Pancreas (tissue), 10 donors: ENCODE results near the gene AMIGO2. TPM values are rescaled to one million over a fixed set of nuclear protein-coding genes. Genes with fewer than 3 reads are reported as not detected.

Source experiments
- ATAC-seq, 4 donors: fragments of 200-7000 bp; cut with Tn5 transposase; one replicate each; pipeline versions ENCODE4 v1.8.0 to v1.9.1; 2020; ENCODE audit warnings: mild to moderate bottlenecking in 4 of 4, moderate library complexity in 4 of 4
- DNase-seq, 6 donors: peaks; one replicate each; pipeline ENCODE4 v3.0.0-alpha.2; 2020
- FAIRE-seq: peaks from 2 replicates; lab custom pipeline; 2012; peaks lifted over from hg19 to GRCh38; lab: Jason Lieb, UNC
- H3K27ac ChIP-seq, 4 donors: fragments of 200-600 bp; sonication (generic); 1 replicate in 3 of 4; 2 replicates in 1 of 4; pipeline versions ENCODE4 v1.5.0 to v1.8.0; 2020
- H3K27me3 ChIP-seq, 4 donors: fragments of 200-600 bp; one replicate each; pipeline ENCODE4 v1.8.0; 2021
- H3K36me3 ChIP-seq, 3 donors: fragments of 200-600 bp; sonication (generic) in 1 of 3; one replicate each; pipeline versions ENCODE4 v1.5.0 to v1.8.0; 2020 to 2021
- H3K4me1 ChIP-seq, 3 donors: fragments of 200-600 bp; one replicate each; pipeline ENCODE4 v1.8.0; 2021
- H3K4me3 ChIP-seq, 4 donors: fragments of 200-600 bp; sonication (generic) in 2 of 4; one replicate each; pipeline versions ENCODE4 v1.5.0 to v1.8.0; 2020 to 2021
- H3K9me3 ChIP-seq, 4 donors: fragments of 200-600 bp; one replicate each; pipeline ENCODE4 v1.8.0; 2021
- WGBS, 2 donors: extraction: QIAGEN DNeasy Blood & Tissue Kit; methylation state at CpG; one replicate each; pipeline ENCODE4 v1.1.7; 2013; 5-methylcytosine and 5-hydroxymethylcytosine counted together
- intact Hi-C, 3 donors: fragments of 100-400 bp; cut with DNase I; formaldehyde crosslinking; loops; one replicate each; pipeline versions ENCODE4 v1.11.1 to v1.14.2; 2022
- polyA plus RNA-seq, 2 donors: library from polyadenylated mRNA; stranded (reverse); fragments of 200-250 nt; gene quantifications; one replicate each; pipeline ENCODE4 v1.2.3, GENCODE V29; 2013
- total RNA-seq, 6 donors: library from RNA; stranded (reverse); fragmentation: NEBNext Ultra II Directional in 4 of 6; extraction: Animal tissue kit (Norgen Biotek cat#: 25700) in 4 of 6; gene quantifications; one replicate each; pipeline versions ENCODE4 v1.2.1 to v1.2.4, GENCODE V29; 2021 to 2023
- TF ChIP-seq, protein P1 (sequence below), 4 donors: fragments of 200-600 bp; sonication (generic) in 3 of 4; IDR thresholded peaks; one replicate each; pipeline versions ENCODE4 v1.5.0 to v1.8.0; 2021; ENCODE audit warnings: antibody characterized with exemption in 4 of 4
- donor health status: healthy with polysubstance abuse.
- donor health status: DM: no; HTN: no; CAD: no; lungs with moderate emphysema.
- donor health status: DM: no; HTN: no; CAD: no.
- donor health status: control.
- donor health status: control.
- donor health status: Bipolar disorder and iron deficiency.
- donor health status: DM: yes; HTN: yes; CAD: no.
- donor health status: DM: no; HTN: no; CAD: no.
- donor health status: DM: no; HTN: no; CAD: no.
- donor health status: DM: yes; HTN: yes; CAD: no.

AMIGO2 gene
- total and polyA plus RNA-seq, 8 donors, result 1.3 to 7.5 (median 2.2) TPM

DNA sequence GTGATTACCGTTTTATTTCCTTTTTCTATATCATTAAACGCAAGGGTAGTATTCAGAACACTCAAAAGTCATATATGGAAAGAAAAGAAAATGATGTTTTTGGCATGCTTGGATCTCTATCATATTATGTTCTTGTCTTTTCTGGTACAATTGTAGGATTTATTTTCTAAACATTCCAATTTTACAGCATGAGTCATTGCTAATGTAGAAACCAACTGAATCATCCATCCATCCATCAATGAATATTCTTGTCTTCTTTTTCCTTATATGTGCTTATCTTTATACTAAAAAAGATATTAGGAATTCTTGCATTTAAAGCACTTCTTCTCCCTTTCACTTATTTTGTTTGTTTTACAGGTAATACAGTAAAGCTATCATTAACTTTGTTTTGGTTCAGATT, 20.4 kb upstream of the AMIGO2 start:
- Histone ChIP-seq H3K27ac (no peak overlapping the region), H3K9me3 (no peaks in the 10 kb centered on the region), H3K36me3 (no peaks in the 10 kb centered on the region), H3K4me3 (no peak overlapping the region), H3K27me3 (no peaks in the 10 kb centered on the region), H3K4me1 (peaks cover 0 to 9% (median 0%) of the 10 kb centered on the region in 3 donors)
- ATAC-seq (no peak), DNase-seq (no peak), FAIRE-seq (no peak)
- TF ChIP-seq, protein P1, sequence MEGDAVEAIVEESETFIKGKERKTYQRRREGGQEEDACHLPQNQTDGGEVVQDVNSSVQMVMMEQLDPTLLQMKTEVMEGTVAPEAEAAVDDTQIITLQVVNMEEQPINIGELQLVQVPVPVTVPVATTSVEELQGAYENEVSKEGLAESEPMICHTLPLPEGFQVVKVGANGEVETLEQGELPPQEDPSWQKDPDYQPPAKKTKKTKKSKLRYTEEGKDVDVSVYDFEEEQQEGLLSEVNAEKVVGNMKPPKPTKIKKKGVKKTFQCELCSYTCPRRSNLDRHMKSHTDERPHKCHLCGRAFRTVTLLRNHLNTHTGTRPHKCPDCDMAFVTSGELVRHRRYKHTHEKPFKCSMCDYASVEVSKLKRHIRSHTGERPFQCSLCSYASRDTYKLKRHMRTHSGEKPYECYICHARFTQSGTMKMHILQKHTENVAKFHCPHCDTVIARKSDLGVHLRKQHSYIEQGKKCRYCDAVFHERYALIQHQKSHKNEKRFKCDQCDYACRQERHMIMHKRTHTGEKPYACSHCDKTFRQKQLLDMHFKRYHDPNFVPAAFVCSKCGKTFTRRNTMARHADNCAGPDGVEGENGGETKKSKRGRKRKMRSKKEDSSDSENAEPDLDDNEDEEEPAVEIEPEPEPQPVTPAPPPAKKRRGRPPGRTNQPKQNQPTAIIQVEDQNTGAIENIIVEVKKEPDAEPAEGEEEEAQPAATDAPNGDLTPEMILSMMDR (IDR thresholded peaks at IDR 0.05), result no peak
- intact Hi-C loops, result no loop called here
- 98% methylated on average over 2 of the region's 2 CpGs for WGBS, 2 donors

DNA sequence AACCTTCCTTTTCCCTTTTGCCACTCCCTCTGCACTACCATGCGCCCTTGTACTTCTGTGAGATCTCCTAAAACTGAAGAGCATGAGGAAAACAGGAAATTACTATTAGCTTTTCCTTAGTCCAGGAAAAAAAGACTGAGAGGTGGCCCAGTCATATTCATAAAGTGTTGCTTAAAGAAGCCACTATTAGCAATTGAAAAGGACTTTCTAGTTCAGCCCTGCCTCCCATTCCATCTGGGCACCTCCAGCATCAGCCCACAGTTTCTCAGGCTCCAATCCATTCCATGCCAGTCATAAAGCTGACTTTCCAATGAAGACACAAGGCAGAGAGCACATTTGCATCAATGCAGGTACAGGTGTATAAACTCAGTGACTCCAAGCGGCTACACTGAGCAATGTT, 19.9 kb upstream of the AMIGO2 start:
- Histone ChIP-seq H3K27ac (no peak overlapping the region), H3K9me3 (no peaks in the 10 kb centered on the region), H3K27me3 (no peaks in the 10 kb centered on the region), H3K4me1 (peaks cover 0 to 9% (median 0%) of the 10 kb centered on the region in 3 donors), H3K36me3 (no peaks in the 10 kb centered on the region), H3K4me3 (no peak overlapping the region)
- no peak for DNase-seq
- no peak for FAIRE-seq
- no peak for ATAC-seq
- TF ChIP-seq, protein P1 (IDR thresholded peaks at IDR 0.05), result no peak
- WGBS, 2 donors, result 76 to 98% methylated on average over 2 of the region's 2 CpGs
- intact Hi-C loops, result no loop called here

DNA sequence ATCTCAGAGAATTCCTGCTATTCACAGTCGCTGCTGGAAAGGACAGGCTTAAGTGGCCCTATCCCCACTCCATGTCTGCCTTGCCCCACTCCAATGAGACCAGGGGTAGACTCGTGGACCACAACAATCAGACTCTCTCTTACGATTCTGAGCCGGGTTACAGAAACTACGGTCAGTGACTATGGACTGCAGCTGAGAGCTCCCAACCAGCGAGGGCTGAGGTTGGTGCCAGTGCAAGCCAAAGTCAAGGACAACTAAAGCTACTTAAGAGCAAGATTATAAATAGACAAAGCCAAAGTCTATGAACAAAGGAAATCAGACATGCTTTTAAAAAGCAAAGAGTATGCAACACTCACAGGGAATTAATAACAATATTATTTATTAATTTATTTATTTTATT, 18.3 kb upstream of the AMIGO2 start:
- peak; percentile 71 to 94 (median 79) for ATAC-seq
- peak overlapping the region in 1 of 4 donors; percentile 6 for H3K27ac ChIP-seq
- intact Hi-C loops, result no loop called here
- H3K36me3 ChIP-seq, result no peaks in the 10 kb centered on the region
- no peak for FAIRE-seq
- WGBS, 2 donors, result 40 to 47% methylated on average over 6 of the region's 6 CpGs
- TF ChIP-seq, protein P1 (IDR thresholded peaks at IDR 0.05), result no peak
- H3K4me1 ChIP-seq, result peaks cover 0 to 9% (median 0%) of the 10 kb centered on the region in 3 donors
- H3K9me3 ChIP-seq, result no peaks in the 10 kb centered on the region
- no peak overlapping the region for H3K4me3 ChIP-seq
- H3K27me3 ChIP-seq, result no peaks in the 10 kb centered on the region
- DNase-seq, result peak in 2 of 6 donors; percentile 18 to 24

DNA sequence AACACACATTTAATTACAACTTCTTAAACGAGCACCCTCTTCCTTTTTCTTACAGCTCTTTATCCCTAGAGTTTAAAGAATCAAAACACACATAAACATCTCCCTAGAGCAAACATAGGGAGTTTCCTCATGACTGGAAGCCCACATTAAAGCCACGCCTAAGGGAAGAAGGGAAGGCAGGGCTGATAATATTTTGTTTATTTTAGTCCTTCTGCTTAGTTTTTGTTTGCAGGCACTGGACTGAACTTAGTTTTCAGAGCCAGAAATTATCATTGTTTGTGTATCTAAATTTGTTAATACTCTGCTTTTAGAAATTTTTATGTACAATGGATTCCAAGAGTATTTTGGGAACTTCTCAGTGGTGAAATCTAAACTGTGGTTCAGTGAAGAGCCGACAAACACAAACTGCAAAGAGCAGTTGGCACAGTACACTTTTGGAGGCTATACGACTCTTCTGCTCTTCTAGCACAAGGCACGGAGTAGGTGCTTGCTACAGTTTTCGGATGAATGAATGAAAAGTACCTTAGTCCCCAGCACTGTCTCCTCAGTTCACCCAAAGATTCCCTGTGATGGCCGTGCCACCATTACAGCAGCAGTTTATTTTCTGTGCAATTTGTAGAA, 17.6 kb upstream of the AMIGO2 start:
- 52 to 65% methylated on average over 7 of the region's 7 CpGs for WGBS, 2 donors
- Histone ChIP-seq H3K36me3 (no peaks in the 10 kb centered on the region), H3K27ac (peak overlapping the region in 1 of 4 donors; percentile 6), H3K4me3 (no peak overlapping the region), H3K4me1 (peaks cover 0 to 9% (median 0%) of the 10 kb centered on the region in 3 donors), H3K9me3 (no peaks in the 10 kb centered on the region), H3K27me3 (no peaks in the 10 kb centered on the region)
- intact Hi-C loops, result no loop called here
- peak; percentile 16 to 65 (median 48) for ATAC-seq
- FAIRE-seq, result peak; percentile 77
- TF ChIP-seq, protein P1 (IDR thresholded peaks at IDR 0.05), result no peak
- no peak for DNase-seq
